Measurements from ENCODE around the gene MGAT5.

MGAT5 gene

DNA sequence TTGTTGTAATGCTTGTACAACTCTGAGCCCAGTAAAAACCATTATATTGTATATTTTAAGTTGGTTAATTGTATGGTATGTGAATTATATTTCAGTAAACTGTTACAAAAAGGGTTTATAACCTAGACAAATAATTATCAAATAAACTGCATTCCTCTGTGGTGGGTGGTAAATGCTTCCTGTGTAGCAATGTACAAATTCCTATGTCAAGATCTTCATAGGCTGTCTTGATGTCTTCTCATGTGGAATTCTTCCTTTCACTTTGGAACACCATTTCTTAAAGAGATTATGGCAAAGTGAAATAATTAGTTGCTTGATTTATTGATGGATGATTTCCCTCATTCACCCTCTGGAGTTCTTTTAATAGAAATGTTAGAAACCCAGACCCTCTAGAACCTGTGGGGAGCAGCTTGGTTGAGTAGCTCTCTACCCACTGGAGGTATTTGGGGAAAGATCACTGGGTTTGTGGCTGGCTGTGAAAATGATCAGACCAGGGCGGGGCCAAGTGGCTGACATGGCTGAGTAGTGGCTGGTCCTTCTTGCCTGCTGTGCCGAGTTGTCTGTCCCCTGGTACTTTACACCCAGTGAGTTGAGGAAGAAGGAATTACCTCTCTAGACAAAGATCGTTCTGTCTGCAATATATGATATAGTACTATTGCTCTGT lies 22.4 kb upstream of the MGAT5 start:
- H3K4me3 ChIP-seq (ENCODE audit: low read depth, low read length) = no peak overlapping the region
- TF ChIP-seq, protein P1, sequence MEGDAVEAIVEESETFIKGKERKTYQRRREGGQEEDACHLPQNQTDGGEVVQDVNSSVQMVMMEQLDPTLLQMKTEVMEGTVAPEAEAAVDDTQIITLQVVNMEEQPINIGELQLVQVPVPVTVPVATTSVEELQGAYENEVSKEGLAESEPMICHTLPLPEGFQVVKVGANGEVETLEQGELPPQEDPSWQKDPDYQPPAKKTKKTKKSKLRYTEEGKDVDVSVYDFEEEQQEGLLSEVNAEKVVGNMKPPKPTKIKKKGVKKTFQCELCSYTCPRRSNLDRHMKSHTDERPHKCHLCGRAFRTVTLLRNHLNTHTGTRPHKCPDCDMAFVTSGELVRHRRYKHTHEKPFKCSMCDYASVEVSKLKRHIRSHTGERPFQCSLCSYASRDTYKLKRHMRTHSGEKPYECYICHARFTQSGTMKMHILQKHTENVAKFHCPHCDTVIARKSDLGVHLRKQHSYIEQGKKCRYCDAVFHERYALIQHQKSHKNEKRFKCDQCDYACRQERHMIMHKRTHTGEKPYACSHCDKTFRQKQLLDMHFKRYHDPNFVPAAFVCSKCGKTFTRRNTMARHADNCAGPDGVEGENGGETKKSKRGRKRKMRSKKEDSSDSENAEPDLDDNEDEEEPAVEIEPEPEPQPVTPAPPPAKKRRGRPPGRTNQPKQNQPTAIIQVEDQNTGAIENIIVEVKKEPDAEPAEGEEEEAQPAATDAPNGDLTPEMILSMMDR (IDR thresholded peaks at IDR 0.05; ENCODE audit: low read depth, low read length) = no peak

DNA sequence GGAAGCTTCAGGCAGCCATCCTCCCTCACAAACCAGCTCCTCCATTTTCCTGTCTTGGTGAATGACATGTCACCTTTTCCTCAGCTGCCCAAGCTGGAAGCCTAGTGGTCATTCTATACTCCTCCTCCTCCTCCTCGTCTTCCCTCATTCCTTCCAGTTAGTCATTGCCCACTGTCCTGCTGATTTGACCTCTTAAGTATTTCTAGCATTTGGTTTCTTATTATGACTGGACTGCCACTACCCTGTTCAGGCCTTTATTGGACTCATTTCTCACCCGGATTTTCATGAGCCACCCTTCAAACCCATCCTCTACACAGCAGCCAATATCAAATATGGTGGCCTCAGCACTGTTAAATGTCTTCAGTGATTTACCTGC lies 21.9 kb upstream of the MGAT5 start:
- no peak overlapping the region for H3K4me3 ChIP-seq (ENCODE audit: low read depth, low read length)
- TF ChIP-seq, protein P1 (IDR thresholded peaks at IDR 0.05; ENCODE audit: low read depth, low read length) = no peak

DNA sequence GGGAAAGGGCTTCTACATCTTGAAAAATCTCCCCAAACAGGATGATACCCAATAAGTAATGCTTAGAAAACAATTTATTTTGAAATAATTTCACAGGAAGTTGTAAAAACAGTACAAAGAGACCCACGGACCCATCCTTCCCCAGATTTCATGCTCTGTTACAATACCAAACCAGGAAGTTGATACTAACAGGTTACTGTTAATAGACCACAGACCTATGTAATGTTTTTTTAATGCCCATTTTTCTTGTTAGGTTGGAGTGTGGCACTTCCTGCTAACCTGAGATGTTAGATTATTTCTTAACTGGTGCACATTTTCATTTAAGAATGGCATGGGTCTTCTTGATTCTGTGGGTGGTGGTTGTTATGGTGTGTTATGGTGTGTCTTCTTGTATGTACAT lies 21.4 kb upstream of the MGAT5 start:
- TF ChIP-seq, protein P1 (IDR thresholded peaks at IDR 0.05; ENCODE audit: low read depth, low read length) = no peak
- no peak overlapping the region for H3K4me3 ChIP-seq (ENCODE audit: low read depth, low read length)

DNA sequence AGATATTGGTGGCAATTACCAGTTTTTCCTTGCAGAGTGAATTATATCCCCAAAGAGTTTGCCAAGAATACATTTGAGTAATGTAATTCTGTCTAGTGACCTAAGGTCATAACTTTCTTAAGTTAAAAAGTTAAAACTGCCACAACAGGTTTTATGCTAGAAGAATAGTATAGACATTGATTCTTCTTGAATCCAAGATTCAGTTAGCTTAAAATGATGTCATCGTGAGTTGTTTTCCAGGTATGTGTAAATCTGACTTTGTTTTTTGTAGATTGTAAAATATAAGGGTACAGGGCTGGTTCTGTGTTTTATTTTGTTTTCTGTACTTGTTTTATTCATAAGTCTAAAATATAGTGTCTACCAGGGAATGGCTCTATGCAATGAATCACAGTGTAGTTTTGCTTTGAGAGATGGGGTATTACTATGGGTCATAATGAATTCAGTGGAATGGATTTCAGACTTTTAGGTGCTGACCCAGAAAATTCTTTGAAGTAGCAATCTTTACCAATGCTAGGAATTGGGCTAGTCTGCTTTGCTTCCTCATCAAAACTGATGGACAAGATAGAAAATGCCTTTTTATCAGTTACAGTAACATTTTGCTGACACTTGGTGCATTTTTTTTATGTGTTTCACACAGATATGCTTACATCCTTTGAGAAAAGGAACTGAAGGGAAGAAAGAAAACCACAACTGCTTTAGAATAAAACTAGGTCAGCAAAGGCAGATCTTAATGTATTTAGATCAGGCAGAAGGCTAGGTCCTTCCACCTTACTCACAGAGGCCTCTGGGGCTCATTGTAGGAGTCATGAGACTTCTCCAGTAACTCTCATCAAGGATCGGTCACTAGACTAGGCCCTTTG lies 20.8 kb upstream of the MGAT5 start:
- H3K4me3 ChIP-seq (ENCODE audit: low read depth, low read length) = no peak overlapping the region

DNA sequence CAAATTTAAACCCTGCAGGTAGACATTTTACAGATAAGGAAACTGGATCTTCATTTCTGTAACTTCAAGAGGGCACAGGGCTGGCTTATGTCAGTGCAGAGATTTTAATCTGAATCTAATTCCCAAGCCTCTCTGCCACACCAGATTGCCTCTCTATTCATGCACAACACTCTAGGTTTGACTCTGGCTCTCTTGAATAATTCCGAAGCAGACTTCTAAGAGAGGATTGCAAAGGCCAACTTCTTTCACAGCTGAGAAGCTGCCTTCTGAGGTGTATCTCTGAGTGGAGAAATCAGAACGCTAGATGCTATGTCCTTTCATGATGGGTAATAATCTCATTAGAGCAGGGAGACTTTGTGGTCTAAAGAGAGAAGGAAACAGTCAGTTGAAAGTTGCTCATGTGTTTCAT lies 20.1 kb upstream of the MGAT5 start:
- TF ChIP-seq, protein P1 (IDR thresholded peaks at IDR 0.05; ENCODE audit: low read depth, low read length) = no peak
- H3K4me3 ChIP-seq (ENCODE audit: low read depth, low read length) = no peak overlapping the region

More for the DNA sequence above, 20.8 kb upstream of the MGAT5 start:
- TF ChIP-seq, protein P1 (IDR thresholded peaks at IDR 0.05; ENCODE audit: low read depth, low read length) = no peak

DNA sequence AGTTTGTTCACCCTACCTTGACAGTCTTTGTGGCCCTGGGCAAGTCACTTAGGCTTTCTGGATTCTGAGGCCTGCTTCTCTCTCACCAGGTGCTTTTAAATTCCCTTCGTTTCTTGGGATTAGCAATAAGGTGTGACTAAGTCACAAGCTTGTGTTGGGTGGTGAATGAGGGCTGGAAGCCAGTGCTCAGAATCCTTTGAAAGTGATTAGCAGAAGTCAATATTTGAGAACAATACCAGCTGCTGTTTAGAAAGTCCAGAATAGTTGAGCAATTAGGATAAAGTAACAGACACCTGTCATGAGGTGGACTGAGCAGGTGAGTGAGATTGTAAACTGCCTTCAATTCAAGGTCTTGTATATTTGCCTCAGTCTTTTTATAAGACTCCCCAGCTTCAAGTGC lies 19.3 kb upstream of the MGAT5 start:
- TF ChIP-seq, protein P1 (IDR thresholded peaks at IDR 0.05; ENCODE audit: low read depth, low read length) = no peak
- H3K4me3 ChIP-seq (ENCODE audit: low read depth, low read length) = no peak overlapping the region

DNA sequence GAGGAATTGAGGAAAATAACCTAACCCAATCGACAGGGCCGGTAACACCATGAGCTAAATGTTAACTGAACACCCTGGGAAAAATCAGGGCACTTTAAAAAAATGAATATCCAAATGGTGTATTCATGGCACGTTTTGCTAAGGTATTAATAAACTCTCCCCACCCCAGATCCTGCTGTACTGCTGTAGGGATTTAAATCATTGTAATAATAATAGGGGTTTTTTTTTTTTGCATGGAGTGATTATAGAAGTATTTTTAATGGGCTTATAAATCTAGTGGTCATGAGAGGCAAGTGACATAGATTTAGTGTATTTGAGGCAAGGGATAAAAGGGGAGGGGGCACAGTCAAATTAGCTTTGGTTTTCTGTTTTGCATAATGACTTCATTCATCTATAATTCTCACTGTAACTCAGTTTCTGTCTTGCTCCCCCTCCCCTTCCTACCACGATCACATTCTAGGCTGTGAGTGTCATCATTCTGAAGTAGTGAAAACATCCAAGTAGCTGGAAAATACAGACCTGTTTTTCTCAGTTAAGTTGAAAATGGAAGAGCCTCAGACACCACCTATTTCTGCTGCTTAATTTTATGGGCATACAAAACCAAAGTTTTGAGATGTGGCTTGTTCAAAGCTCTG lies 18.2 kb upstream of the MGAT5 start:
- H3K4me3 ChIP-seq (ENCODE audit: low read depth, low read length) = no peak overlapping the region
- TF ChIP-seq, protein P1 (IDR thresholded peaks at IDR 0.05; ENCODE audit: low read depth, low read length) = no peak
